HG03045 (cell line): ENCODE results near the gene TYROBP.
"Not testable (repeated sequence)": the region's sequence is repeated elsewhere in the genome, so short reads cannot be mapped to it uniquely, and the experiment has no call there.

Source experiments
- ATAC-seq: cut with Tn5 transposase; IDR thresholded peaks from one replicate; pipeline ENCODE4 v1.9.1; 2021; ENCODE audit warnings: mild to moderate bottlenecking, moderate library complexity; ENCODE audit not compliant: unreplicated experiment

Gene TYROBP

GRCh38 chr19:35908010-35908441, at the start of gene TYROBP:
TSS of gene TYROBP (minus strand) at chr19:35908295. CDS start at chr19:35908228, 67 bp downstream.
- no peak for ATAC-seq

DNA sequence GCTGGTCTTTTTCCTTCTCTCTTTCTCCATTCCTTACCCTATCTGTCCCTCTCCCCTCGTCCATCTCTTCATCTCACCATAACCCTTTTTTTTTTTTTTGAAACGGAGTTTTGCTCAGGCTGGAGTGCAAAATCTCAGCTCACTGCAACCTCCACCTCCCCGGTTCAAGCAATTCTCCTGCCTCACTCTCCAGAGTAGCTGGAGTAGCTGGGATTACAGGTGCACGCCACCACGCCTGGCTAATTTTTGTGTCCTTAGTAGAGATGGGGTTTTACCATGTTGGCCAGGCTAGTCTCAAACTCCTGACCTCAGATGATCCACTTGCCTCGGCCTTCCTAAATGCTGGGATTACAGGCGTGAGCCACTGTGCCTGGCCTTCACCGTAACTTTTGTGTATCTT, 49.3 kb upstream of the TYROBP start:
- not testable (repeated sequence) for ATAC-seq

- no peak for ATAC-seq
Measured at GRCh38 chr19:35955881-35956634, 48.0 kb upstream of the TYROBP start.

GRCh38 chr19:35949131-35949530, 41.0 kb upstream of the TYROBP start:
- no peak for ATAC-seq

GRCh38 chr19:35946203-35946602, 38.1 kb upstream of the TYROBP start:
- ATAC-seq = no peak

- ATAC-seq = no peak
Measured at GRCh38 chr19:35945121-35945790, 37.2 kb upstream of the TYROBP start.

DNA sequence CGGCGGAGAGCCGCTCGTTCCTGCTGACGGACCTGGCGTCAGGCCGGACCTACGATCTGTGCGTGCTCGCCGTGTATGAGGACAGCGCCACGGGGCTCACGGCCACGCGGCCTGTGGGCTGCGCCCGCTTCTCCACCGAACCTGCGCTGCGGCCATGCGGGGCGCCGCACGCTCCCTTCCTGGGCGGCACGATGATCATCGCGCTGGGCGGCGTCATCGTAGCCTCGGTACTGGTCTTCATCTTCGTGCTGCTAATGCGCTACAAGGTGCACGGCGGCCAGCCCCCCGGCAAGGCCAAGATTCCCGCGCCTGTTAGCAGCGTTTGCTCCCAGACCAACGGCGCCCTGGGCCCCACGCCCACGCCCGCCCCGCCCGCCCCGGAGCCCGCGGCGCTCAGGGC, 36.5 kb upstream of the TYROBP start:
- ATAC-seq = no peak

DNA sequence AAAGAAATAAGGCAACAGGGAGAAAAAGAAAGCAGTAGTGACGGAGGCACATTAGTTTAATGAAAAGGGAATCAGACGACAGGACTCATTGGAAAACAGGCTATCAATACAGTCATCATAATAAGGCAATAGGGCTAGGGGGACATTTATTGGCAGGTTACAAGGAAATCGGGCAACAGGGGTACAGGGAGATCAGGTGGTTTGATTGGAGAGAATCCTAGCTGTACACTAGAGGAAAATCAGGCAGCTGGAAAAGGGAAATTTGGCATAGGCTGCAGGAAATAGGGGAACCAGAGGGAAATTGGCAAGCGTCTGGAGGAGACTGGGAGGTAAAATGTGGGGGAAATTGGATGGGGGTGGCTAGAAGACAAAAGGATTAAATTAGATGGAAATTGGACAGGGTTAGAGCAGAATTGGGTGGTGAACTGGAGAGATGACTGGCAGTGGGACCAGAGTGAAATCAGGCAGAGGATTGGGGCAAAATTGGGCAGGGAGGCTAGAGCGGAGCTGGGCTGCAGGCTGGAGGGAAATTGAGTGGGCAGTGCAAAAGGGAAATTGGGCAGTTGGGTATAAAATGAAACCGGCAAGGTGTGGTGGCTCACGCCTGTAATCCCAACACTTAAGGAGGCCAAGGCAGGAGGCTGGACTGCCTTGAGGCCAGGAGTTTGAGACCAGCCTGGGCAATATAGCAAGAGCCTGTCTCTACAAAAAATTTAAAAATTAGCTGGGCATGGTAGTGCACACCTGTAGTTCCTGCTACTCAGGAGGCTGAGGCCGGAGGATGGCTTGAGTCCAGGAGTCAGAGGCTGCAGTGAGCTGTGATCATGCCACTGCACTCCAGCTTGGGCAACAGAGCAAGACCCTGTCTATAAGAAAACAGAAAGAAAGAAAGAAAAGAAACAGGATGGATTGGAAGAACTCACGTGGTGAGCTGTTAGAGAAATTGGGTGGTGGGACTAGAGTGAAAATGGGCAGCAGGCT, 35.5 kb upstream of the TYROBP start:
- no peak for ATAC-seq

DNA sequence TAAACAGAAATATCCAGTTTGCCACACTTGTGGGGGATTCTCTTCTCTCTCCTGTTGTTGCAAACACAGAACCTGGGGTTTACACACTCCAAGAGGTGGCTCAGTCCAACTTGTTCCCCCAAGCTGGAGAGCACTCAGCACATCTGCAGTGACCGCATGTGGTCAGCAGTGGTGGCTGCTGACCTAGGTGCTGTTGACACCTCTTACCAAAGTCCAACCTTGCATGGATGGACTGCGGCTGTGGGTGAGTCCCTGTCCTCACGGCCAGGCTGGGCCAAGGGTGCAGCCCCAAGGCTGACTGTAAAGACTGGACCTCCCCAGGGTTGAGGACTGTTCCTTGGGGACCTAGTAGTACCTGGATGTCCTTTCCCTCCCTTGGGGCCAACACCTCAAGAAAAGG, 34.1 kb upstream of the TYROBP start:
- ATAC-seq = no peak

DNA sequence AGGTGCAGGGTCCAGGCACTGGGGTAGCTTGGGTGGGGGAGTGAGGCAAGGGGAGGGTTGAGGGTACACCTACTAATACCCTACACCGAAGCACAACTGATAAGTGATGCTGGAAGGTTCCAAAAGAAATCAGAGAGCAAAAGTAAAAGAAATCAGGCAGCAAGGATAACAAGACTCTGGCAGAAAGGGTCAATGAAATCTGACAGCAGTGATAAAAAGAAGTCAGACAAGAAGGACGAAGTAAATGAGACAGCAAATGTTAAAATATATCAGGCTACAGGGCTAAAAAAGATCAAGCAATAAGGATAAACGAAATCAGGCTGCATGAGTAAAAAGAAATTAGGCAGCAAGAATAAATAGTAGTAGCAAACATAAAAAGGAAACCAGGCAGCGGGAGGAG, 32.7 kb upstream of the TYROBP start:
- ATAC-seq = no peak

DNA sequence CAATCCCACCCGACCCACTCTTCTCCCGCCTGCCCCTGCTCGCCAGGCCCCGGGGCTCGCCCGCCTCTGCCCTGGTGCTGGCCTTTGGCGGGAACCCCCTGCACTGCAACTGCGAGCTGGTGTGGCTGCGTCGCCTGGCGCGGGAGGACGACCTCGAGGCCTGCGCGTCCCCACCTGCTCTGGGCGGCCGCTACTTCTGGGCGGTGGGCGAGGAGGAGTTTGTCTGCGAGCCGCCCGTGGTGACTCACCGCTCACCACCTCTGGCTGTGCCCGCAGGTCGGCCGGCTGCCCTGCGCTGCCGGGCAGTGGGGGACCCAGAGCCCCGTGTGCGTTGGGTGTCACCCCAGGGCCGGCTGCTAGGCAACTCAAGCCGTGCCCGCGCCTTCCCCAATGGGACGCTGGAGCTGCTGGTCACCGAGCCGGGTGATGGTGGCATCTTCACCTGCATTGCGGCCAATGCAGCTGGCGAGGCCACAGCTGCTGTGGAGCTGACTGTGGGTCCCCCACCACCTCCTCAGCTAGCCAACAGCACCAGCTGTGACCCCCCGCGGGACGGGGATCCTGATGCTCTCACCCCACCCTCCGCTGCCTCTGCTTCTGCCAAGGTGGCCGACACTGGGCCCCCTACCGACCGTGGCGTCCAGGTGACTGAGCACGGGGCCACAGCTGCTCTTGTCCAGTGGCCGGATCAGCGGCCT, 32.1 kb upstream of the TYROBP start:
- ATAC-seq = no peak

- no peak for ATAC-seq
Measured at GRCh38 chr19:35939307-35940077, 31.4 kb upstream of the TYROBP start.

GRCh38 chr19:35938282-35939224, 30.5 kb upstream of the TYROBP start:
- no peak for ATAC-seq

DNA sequence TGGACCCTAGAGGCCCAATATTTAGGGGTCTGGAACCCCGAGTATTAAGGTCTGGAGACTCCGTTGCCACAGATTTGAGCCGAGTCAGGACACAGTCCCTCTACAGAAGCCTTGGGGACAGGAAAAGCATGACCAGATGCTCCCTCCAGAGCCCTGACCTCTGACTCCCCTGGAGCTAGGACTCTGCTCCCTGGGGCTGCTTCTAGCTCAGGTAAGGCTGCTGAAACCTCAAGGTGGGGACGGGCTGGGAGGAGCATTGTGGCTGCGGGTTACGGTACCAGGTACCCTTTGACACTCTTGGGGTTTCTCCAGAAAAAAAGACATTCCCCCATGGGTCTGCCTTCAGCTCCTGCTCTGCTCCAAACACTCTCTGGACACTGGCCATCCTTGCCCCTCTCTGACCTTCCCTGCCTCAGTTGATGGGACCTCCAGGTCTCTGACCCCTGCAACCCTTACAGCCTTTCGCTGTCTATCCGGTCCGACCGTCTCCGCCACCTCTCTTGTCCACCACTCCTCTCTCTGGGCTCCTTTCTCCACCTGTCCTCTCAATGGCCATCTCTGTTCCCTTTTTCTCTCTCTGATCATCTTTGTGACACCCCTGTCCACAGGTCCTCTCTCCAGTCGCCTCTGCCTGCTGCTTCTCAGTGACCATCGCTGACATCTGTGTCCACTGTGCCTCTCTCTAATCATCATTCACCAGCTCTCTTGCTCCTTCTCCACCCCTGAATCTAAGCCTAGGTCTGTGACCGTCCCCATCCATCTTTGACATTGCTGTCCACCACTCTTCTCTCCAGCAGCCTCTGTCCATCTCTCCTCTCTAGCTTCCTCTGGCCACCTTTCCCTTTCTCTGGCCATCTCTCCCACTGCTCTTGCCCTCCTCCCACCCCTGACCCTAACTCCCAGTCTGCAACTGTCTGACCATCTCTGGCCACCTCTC, 29.5 kb upstream of the TYROBP start:
- ATAC-seq = no peak

GRCh38 chr19:35936738-35937268, 28.7 kb upstream of the TYROBP start:
- ATAC-seq = no peak

- no peak for ATAC-seq
Measured at GRCh38 chr19:35935911-35936737, 28.0 kb upstream of the TYROBP start, which contains the start of gene LRFN3. TSS of gene LRFN3 (plus strand) at chr19:35936374. CDS start at chr19:35939426, 3,052 bp downstream.
